ENCODE results near the gene DHX15.
"Not testable (repeated sequence)": the region's sequence is repeated elsewhere in the genome, so short reads cannot be mapped to it uniquely, and the experiment has no call there.

DHX15 gene

DNA sequence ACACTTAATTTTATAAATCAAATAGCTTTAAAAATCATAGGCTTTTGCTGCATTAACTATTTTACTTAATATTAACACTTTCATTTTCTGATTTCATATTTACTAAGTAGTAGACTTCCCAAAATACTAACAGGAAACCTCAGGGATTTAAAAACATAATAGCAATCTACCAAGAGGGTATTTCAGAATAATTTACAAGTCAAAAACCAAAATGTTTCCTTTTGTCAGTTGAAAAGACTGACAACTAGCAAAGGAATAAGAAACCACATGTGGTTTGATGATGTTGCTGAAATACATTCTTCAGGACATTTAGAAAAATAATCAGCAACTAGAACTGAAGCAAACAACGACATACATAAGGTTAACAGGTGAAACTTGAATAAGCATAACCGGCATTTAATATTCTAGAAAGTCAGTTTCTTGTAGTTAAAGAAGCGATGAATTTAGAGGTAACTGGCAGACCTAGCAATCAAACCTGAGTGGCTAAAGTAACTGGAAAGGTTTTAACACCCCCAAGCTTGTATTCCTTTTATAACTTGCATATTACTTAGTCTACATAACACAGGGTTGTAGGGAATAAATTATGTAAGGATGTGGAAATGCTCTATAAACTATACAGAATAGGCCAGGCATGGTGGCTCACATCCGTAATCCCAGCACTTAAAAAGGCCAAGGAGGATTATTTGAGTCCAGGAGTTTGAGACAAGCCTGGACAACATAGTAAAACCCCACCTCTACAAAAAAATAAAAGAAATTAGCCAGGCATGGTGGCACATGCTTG lies 40.0 kb downstream of the DHX15 start:
- no peak for DNase-seq

DNA sequence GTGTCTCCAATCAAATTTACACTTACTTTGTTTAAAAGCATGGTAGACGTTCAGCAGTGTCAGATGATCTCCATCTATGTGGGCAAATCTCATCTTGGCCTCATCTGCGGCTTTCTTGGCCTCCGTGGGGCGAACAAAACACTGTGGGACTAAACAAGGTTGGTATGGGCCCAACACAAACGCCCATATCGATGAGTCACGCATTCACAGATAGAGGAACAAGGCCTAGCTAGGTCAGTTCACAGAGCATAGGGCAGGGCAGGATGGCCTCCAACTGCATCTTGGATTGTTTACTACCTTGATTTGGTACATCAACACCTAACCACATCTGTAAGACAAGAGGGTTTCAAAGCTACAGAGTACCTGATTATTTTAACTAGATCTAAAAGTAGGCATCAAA lies 47.3 kb downstream of the DHX15 start:
- no peak for DNase-seq

DNA sequence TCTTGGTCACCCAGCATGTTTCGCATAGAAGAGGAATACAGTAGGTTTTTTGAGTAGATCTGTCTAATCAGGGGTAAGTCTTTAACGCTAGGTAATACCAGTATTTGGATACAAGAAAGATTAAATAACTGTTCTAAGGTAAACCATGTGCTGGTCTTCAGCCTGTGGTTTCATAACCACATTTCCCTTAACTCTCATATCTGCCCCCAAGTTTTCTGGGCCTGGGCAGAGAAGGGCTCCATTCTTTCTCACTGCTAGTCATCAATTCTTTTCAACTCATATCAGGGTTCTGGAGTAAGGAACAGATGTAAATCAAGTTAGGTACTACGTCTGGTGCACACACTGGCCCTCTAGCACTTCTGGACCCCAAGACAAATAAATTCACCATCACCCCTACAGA lies 49.0 kb downstream of the DHX15 start:
- DNase-seq = no peak

DNA sequence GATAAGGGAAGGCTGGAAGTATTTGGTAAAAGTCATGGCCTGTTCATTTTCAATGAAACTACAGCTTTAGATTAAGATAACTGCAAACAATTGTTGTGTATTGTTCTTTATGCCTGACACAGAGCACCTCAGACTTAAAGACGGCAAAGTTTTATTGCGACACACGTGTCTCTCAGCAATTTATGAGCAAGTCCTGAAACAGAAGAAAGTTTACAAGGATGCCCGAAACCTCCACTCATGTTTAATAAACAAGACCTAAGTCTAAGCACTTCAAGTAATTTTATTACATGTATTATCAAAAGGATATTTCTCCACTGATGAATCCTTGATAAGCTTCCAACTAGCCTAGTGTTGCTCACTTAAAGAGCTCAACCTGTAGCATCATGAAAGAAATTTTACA lies 51.0 kb downstream of the DHX15 start:
- DNase-seq = no peak

DNA sequence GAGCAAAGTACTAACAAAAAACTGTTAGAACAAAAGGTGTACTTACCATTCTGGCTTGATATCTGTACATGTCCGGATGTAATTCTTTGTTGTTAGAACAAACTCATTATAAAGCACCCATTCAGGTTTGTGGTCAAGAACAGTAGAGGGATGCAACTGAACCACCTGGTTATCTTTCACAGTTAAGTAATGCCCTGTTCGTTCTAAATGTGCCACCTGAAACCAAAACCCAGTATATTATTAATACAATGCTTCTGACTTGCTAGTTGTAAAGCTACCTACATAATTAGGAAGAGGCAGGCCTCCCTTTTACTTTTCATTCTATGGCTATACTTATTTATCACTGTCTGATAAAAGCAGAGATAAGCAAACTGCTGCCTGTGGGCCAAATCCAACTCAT lies 54.8 kb downstream of the DHX15 start:
- no peak for DNase-seq

DNA sequence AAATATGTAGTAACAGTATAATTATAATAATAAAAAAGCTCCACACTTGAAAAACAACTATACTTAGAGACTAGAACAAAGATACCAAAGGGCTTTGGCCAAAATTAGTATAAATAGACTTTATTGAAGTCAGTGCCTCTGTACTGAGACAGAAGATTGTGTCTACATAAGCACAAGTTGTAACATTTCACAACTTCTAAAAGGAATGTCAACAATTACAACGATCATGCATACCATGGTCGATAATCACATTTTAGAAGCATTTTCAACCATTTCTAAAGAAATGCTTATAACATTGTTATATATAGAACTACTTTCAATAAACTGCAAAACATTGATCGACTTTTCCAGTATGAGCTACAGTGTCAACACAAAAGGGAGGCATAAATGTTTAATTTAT lies 57.0 kb downstream of the DHX15 start:
- no peak for DNase-seq

DNA sequence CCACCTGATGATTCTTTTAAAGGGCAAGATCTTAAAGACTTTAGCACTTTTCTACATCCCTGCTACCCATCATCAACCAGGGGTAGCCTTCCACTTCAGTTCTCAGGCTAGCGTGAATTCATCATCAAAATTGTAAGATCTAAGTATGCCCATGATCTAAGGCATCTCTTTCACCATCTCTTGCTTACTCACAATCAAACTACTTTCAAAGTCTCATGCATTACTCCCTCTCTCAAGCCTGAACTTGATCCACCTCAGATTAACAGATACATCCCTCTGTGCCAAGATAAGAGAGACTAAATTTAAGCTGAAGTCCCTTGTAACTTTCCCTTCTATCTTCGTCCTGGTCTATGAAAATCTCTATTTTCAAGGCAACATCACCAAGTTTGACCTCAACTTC lies 62.8 kb downstream of the DHX15 start:
- DNase-seq = no peak

DNA sequence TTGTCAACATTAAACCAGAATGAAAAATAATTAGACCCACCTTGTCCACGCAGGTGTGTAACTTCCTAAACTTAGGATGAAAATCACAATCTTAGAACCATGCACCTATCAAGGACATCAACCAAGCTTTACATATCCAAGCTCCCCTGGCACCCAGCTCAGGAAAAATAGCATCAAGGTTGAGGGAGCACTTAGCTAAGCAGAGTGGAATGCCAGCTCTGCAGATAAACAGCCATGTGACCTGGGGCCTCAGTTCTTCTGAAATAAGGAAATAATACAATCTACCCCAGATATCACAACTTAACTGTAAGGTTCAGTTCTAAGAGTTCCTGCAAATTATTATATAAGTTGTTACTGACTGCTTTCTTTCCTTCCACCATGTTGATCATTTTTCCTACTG lies 64.7 kb downstream of the DHX15 start:
- DNase-seq = no peak

DNA sequence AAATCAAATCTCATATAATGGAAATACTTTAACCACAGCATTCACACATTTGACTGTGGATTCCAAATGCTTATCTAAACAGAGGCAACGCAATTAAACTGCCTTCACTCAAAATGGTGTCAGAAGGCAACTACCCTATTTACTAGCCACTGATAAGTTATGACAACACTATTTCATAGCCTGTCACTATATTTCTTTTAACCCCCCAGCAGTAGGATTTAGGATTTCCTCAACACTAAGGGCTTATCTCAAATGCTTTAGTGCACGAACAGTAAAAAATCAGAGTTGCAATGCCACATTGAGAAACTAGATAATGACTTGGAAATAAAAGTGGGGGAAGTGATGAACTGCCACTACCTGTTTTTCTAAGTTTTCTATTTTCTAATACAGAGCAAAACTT lies 66.7 kb downstream of the DHX15 start:
- no peak for DNase-seq

DNA sequence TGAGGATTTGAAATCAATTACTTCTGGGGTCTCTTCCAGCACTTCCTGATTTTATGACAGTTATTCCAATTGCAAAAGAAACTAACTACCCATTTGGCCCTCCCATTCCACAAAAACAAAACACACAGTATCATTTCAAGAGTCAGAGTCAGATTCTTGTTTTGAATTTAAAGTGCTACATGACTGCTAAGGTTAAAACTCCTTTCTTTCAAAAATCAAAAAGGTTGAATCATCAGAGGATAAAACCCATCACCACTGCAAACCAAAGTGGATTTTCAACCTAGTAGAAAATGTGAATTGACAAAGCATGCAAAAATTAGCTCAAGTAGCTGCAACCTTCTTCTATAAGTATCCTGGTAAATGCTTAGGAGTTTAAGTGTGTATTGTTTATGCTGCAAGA lies 67.4 kb downstream of the DHX15 start:
- no peak for DNase-seq

DNA sequence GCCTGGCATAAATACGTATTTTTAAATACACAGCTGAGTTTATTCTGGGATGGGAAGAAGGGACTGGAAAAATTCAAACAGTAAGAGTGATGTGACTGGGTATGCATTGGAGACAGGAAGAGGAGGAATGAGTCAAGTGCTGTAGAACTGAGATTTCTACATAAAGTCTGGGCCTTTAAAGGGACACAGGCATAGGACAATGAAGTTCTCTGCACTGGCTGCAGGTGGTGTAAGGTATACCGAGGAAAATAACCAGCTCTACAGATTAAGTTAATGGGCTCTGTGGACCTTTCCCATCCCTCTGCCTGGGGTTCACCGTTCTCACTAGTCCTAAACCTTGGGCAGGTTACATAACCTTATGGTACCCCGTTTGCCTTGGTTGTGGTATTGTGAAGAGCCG lies 68.7 kb downstream of the DHX15 start:
- DNase-seq = no peak

DNA sequence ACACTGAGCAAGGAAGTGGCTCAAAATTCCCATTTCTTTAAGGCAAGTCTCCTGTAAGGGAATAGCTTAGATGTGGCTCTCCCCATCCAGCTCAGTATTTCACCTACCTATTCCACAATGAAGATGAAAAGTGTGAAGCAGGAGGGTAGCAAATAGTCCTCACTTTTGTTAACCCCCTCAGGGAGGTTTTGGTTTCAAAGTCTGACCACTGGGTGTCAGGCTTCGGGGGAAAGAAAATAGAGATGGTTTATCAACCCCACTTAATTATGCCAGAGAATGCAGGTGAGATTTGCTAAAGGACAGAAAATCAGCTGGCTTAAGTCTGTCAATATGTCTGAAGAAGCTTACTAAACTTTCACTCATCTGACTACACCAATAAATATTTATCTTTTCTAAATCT lies 69.5 kb downstream of the DHX15 start:
- no peak for DNase-seq

DNA sequence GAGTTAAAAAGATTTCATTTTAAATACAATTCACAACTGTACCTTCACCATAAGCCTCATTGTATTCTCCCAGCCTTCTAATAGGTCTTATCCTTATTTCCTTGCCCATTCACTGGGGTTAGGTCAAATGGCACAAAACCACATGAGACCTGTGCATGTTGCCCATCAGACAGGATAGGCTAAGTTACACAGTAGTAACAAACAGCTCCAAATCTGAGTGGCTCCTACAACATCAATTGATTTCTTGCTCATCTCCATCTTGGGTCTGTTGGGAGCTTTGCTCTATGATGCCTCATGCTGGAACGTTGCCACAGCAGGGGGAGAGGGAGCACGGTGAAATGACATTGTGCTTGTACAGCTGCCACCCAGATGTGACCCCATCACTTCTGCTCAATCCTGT lies 70.6 kb downstream of the DHX15 start:
- DNase-seq = no peak

DNA sequence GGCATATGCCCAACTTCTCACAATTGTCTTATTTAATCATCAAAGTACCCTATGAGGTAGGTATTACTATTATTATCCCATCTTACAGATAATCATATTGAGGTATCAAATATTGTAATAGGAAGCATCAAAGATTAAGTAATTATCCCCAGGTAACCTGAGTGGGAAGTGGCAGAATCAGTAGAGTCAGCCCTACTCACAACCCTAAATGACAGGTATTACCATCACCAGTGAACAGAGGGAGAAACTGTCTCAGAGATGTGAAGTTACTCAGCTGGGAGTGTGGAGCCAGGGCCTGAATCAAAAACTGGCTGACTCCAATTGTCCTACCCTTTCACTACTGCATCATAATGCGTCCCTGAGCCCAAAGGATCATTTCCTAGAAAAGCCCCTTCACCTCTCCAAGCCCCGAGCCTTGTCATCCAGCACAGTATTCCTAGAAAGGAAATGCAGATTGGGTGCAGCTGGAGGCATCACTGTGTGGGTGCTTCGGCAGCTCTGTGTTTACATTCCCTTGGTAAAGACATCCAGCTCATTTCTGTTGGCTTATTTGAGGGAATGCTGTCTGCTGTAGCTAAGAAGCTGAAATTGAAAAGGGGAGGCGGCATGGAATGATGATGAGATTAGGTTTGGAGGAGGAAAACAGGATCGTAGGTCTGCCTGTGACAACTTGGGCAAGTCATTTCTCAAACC lies 72.8 kb downstream of the DHX15 start:
- DNase-seq = no peak

DNA sequence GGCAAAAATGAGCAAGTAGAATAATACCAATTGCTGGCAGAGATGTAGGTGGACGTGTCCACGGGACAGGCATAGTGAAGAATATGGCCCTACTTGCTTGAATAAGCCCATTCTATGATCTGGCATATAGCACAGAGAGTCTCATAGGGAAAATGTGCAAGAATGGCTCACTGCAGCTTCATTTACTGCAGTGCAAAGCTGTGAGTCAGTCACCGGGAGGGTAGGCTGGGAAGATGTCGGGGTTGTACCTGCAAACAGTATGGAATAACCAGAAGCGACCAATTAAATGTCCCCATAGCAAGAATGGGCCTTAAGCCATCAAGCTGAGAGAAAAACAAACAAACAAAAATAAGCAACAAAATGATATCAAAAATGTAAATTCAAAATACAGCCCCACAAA lies 74.3 kb downstream of the DHX15 start:
- no peak for DNase-seq

DNA sequence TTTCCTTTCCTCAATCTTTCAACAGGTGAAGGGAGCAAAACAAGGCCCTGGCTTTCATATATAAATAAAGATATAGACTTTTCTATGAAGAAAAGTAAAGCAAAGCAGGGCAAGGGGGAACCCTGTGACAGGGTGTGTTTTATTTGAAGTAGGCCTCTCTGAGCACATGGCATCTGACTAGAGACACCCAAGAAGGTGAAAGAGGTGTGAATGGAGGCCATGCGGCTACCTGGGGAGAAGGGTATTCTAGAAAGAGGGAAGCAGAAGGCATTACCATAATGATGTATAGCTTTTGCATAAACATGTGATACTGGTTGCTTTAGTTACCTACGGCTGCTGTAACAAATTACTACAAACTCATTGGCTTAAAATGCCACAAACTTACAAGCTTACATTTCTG lies 75.8 kb downstream of the DHX15 start:
- no peak for DNase-seq

DNA sequence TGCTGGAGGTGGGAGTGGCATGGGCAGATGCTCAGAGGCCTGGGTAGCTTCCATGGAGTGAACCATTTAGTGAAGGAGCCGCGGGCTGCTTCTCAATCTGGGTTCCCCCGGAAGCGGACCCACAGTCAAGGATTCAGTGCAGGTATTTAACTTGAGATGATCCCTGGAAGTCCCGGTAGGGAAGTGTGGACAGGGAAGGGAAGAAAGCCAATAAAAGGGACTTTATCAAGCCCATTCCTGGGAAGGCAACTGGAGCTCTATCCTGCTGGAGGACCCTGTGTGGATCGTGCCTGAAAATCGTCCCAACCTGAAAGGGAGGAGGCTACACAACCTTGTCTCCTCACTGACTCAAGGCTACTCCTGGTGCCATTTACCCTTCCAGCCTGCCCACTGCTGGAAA lies 76.9 kb downstream of the DHX15 start:
- DNase-seq = no peak

DNA sequence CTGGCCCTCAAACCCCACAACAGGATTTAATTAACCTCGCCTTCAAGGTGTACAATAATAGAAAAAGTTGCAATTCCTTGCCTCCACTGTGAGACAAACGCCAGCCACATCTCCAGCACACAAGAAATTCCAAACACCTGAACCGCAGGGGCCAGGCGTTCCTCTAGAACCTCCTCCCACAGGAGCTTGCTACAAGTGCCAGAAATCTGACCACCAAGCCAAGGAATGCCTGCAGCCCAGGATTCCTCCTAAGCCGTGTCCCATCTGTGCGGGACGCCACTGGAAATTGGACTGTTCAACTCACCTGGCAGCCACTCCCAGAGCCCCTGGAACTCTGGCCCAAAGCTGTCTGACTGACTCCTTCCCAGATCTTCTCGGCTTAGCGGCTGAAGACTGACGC lies 81.3 kb downstream of the DHX15 start:
- DNase-seq = not testable (repeated sequence)

DNA sequence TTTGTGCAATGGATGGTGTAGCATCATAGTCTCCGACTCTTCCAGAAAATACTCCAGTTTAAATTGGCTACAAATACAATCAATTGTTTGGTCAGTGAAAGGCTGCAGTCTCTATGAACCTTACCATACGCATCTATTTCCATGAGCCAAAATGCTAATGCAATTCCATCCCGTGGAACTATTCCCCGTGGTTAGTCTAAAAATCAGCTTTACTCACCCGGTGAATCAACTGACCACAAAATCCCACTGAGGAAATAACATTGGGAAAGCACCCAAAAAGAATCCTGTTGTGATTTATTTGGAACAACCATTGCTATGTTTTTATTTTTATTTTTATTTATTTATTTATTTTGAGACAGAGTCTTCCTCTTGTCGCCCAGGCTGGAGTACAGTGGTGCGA lies 87.1 kb downstream of the DHX15 start:
- DNase-seq = no peak

DNA sequence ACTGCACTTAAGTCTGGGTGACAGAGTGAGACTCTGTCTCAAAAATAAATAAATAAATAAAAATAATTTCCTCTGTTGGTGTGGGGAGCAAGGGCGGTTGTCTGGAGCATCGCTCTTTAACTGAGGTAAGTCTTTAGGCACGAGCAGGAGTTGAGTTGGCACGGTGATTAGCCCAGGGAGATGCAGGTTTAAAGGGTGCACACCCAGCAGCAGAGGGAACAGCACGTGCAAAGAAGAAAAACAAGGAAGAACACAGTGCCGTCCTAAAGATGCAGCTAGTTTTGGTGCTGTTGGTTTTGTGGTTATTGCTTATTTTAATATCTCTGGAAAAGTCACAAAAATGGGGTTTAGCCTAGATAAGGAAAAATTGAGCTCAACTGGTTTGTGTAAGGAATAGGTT lies 87.8 kb downstream of the DHX15 start:
- DNase-seq = no peak

DNA sequence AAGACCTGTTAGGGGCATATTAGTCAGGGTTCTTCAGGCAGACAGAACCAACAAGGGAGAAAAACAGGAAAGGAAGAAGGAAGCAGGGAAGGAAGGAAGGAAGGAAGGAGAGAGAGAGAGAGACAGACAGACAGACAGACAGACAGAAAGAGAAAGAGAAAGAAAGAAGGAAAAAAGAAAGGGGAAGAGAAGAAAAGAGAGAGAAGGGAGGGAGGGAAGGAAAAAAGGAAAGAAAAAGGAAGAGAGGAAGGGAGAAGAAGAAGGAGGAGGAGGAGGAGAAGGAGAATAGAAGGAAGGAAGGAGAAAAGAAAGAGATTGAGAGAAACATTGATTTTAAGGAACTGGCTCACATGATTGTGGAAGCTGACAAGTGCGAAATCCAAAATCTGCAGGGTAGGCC lies 89.0 kb downstream of the DHX15 start:
- no peak for DNase-seq

DNA sequence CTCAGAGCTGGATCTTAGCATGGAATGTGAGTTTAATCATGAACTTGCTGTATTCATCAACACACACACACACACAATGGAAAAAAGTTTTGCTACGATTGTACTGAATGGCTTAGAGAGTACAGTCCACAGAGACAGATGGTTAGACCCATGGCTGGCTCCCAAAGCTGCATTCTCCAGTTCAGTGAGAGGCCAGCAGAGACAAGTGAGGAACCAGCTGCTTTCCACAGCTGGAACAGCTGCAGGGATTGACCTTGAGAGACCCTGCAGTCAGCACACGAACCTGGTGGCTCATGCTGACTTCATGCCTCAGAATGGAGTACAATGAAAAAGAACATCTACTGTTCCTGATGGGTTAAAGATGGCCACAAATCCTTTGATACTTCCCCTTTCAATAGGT lies 94.5 kb downstream of the DHX15 start:
- DNase-seq = no peak

DNA sequence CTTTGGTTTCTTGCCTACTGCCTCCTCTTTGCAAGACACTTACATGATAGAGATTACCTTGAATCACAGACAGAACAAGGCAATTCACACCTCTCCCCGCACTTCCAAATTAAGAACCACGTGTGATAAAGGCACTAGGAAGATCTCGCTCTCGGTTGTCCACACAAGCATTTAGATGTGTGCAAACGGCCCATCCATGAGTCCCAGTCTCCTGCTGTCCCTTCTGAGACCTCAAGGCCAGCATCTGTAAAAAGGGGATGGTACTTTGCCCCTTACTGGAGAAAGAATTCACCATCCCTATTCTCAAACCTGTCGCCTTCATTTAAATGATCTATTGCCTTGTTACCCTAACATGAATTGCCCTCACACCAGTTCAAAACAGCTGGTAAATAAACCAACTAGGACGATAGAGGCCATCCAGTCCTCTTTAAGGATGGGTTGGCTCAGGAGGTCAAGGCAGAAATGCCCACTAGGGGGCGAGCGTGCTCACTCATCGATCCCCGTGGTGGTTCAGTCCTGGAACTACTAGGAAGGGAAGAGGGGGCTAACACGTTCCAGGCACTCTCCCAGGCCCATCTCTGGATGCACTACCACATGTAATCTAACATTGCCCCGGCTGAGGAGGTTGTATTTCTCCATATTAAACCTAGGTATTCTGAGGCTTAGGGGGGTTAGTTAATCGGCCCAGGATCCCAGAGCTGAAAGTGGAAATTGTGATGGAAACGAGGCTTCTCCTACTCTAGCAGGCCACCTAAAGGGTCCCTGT lies 95.8 kb downstream of the DHX15 start:
- peak; percentile 36 to 49 for DNase-seq

DNA sequence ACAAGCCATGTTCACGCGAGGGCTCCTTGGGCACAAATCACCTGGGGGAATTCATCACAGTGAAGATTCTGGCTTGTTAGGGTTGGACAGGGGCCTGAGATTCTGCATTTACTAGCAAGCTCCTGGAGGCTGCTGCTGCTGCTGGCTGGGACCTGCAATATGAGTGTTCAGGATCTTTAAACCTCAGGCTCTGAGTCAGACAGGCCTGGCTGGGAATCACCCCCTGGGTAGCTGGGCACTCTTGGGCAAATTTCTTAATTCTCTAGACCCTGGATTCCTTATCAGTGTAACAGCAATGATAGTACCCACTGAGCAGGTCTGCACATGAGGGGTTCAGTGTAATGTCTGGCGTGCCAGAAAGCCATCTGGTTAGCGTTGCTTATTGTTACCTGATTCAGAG lies 101.5 kb downstream of the DHX15 start:
- no peak for DNase-seq
